K562 (cell line): ENCODE results near the gene HGS. TPM values are rescaled to one million over a fixed set of nuclear protein-coding genes. Genes with fewer than 3 reads are reported as not detected.

Experiments used
- ATAC-seq: fragments of 200-7000 bp; cut with Tn5 transposase; 3 replicates; pipeline ENCODE4 v1.9.1; 2020; ENCODE audit warnings: moderate library complexity
- BruUV-seq: library from RNA; stranded (reverse); fragments of 400-500 nt; replicated peaks from 2 replicates; lab custom pipeline; 2021; lab: Mats Ljungman, UMichigan
- CTCF ChIA-PET: fragments of 300-600 bp; formaldehyde crosslinking; extraction: SDS; loops from one replicate; lab custom pipeline; 2021; ENCODE audit warnings: low intra/inter-chr PET ratio; lab: Yijun Ruan, JAX
- POLR2A ChIA-PET: fragments of 300-600, 350-650 bp; sonication (Branson Sonifier 250); formaldehyde crosslinking; extraction: SDS; loops from one replicate; lab custom pipeline; 2021; ENCODE audit warnings: antibody characterized with exemption, inconsistent platforms; lab: Yijun Ruan, JAX
- DNase-seq, 4 experiments: peaks; one replicate each; pipeline versions ENCODE4 v3.0.0 to v3.0.0-alpha.2; 2011 to 2018; ENCODE audit warnings: low spot score in 3 of 4, mixed read lengths in 3 of 4; ENCODE audit errors: extremely low read depth in 1 of 4
- FAIRE-seq: peaks from 2 replicates; lab custom pipeline; 2011; peaks lifted over from hg19 to GRCh38; lab: Jason Lieb, UNC
- H2AFZ ChIP-seq: 2 replicates; pipeline ENCODE4 v1.6.0; 2011; ENCODE audit warnings: low read depth, low read length, control low read depth, inconsistent platforms
- H3K27ac ChIP-seq: fragments of 200-600 bp; 3 replicates; pipeline ENCODE4 v1.8.0; 2011; ENCODE audit warnings: low read depth, mild to moderate bottlenecking, control low read depth, inconsistent platforms, low read length, moderate library complexity, mixed read lengths; ENCODE audit errors: extremely low read depth
- H3K27me3 ChIP-seq, 2 experiments: fragments of 300-600 bp in 1 of 2; 2 replicates in 1 of 2; 3 replicates in 1 of 2; pipeline versions ENCODE4 v1.6.0 to v1.8.0; 2011; ENCODE audit warnings: inconsistent platforms in 2 of 2, low read length in 2 of 2, mild to moderate bottlenecking in 1 of 2, mixed read lengths in 1 of 2, moderate library complexity in 1 of 2; ENCODE audit not compliant: control insufficient read depth in 2 of 2, insufficient read depth in 2 of 2
- H3K36me3 ChIP-seq: fragments of 300-600 bp; 3 replicates; pipeline ENCODE4 v1.8.0; 2011; ENCODE audit warnings: mild to moderate bottlenecking, low read length, inconsistent platforms; ENCODE audit not compliant: control insufficient read depth, insufficient read depth
- H3K4me1 ChIP-seq, 2 experiments: fragments of 200-600 bp in 1 of 2; replicated peaks in 1 of 2; 2 replicates in 1 of 2; 3 replicates in 1 of 2; pipeline versions ENCODE4 v1.5.1 to v1.8.0; 2011; ENCODE audit warnings: inconsistent platforms in 2 of 2, low read length in 2 of 2, mild to moderate bottlenecking in 1 of 2, mixed read lengths in 1 of 2, moderate library complexity in 1 of 2; ENCODE audit not compliant: control insufficient read depth in 2 of 2, insufficient read depth in 2 of 2
- H3K4me2 ChIP-seq: 2 replicates; pipeline ENCODE4 v1.6.1; 2011; ENCODE audit warnings: low read length, control low read depth, inconsistent platforms, mixed read lengths; ENCODE audit not compliant: insufficient read depth
- H3K4me3 ChIP-seq: fragments of 200-600 bp; sonication (generic), shearing (Covaris generic); 2 replicates; pipeline ENCODE4 v1.5.1; 2016; ENCODE audit warnings: control low read depth, inconsistent platforms
- H3K79me2 ChIP-seq: fragments of 200-600 bp; 3 replicates; pipeline ENCODE4 v1.8.0; 2011; ENCODE audit warnings: low read length, inconsistent platforms; ENCODE audit not compliant: control insufficient read depth, insufficient read depth
- H3K9ac ChIP-seq, 2 experiments: 2 replicates each; pipeline versions ENCODE4 v1.6.0 to v1.6.1; 2011; ENCODE audit warnings: low read depth in 2 of 2, low read length in 2 of 2, control low read depth in 1 of 2, inconsistent platforms in 1 of 2, mild to moderate bottlenecking in 1 of 2, mixed read lengths in 1 of 2; ENCODE audit not compliant: insufficient read depth in 1 of 2
- H3K9me1 ChIP-seq: one replicate; pipeline ENCODE4 v1.6.0; 2011; ENCODE audit warnings: inconsistent platforms, mild to moderate bottlenecking, low read length, moderate library complexity; ENCODE audit not compliant: control insufficient read depth, insufficient read depth
- H3K9me3 ChIP-seq: replicated peaks from 2 replicates; pipeline ENCODE4 v1.5.1; 2011; ENCODE audit warnings: low read depth, low read length, inconsistent platforms; ENCODE audit not compliant: control insufficient read depth, insufficient read depth
- H4K20me1 ChIP-seq: replicated peaks from 2 replicates; pipeline ENCODE4 v1.6.1; 2011; ENCODE audit warnings: low read length, inconsistent platforms, mixed read lengths; ENCODE audit not compliant: control insufficient read depth, insufficient read depth
- FOXJ3 ChIP-seq: sonication (generic); formaldehyde crosslinking; IDR thresholded peaks from 2 replicates; pipeline ENCODE4 v1.4.0; 2020; ENCODE audit warnings: mild to moderate bottlenecking, missing genetic modification reagents
- HCFC1 ChIP-seq: IDR thresholded peaks from 2 replicates; pipeline ENCODE4 v1.6.1; 2012; ENCODE audit warnings: low read depth, low read length, improper control_type of control experiment
- ZBTB33 ChIP-seq: sonication (generic); formaldehyde crosslinking; IDR thresholded peaks from 2 replicates; pipeline ENCODE4 v1.8.1; 2023; ENCODE audit warnings: mild to moderate bottlenecking, missing genetic modification reagents
- ZHX1 ChIP-seq: fragments of 150-350 bp; conservative IDR thresholded peaks from 2 replicates; pipeline ENCODE4 v1.6.1; 2014; ENCODE audit warnings: low read length
- WGBS: fragments of 100-300 bp; shearing (Covaris generic); methylation state at CpG from one replicate; pipeline ENCODE4 v1.1.6; 2016; ENCODE audit warnings: low coverage, mixed read lengths; ENCODE audit not compliant: insufficient coverage; ENCODE audit errors: missing lambda C conversion rate; 5-methylcytosine and 5-hydroxymethylcytosine counted together
- in situ Hi-C: fragments of 300-500 bp; cut with MboI; formaldehyde crosslinking; loops from 4 replicates; pipeline ENCODE4 v1.15.0; 2018; ENCODE audit warnings: inconsistent platforms, mixed read lengths
- intact Hi-C: fragments of 100-400 bp; cut with micrococcal nuclease; formaldehyde crosslinking; loops from 2 replicates; pipeline ENCODE4 v1.14.2; 2022
- polyA plus RNA-seq, 8 experiments: library from polyadenylated mRNA; depleted of rRNA in 4 of 8; stranded (reverse) in 5 of 8; unstranded in 3 of 8; fragments of >200 nt; fragmentation: Nextera tagmentation in 2 of 8; fragmentation: Illumina TruSeq in 1 of 8; extraction: Ambion mirVana in 2 of 8; extraction: Trizol in 1 of 8; gene quantifications; 2 replicates each; pipeline versions ENCODE4 v1.2.1 to v1.2.3, GENCODE V29; 2011 to 2014; ENCODE audit warnings: inconsistent platforms in 1 of 8, missing spikeins in 1 of 8
- total RNA-seq, 7 experiments: library from RNA; depleted of rRNA in 6 of 7; stranded (reverse); fragments of >200 nt in 6 of 7; fragmentation: Illumina TruSeq in 2 of 7; extraction: Trizol in 2 of 7; gene quantifications; 2 replicates each; pipeline versions ENCODE4 v1.2.1 to v1.2.3, GENCODE V29; 2011 to 2021; ENCODE audit warnings: low replicate concordance in 1 of 7

The HGS gene
- total and polyA plus RNA-seq, 9 of the 15 experiments (the other 6 are each of a cell fraction or from before 2014, with no cell fraction given) = 3.9 to 176 (median 77.1) TPM

GRCh38 chr17:81705518-81706231 lies 21.9 kb downstream of the HGS start (continued):
- TF ChIP-seq ZHX1 (no peak), FOXJ3 (no peak)

GRCh38 chr17:81706232-81706611 lies 22.4 kb downstream of the HGS start:
- ChIA-PET CTCF (no interaction called here), POLR2A (interaction anchor here (0.6 to 1.6 kb wide), 3 partner anchors 14 to 38 kb away, joined by 3 to 4 read pairs (median 3); no protein-coding TSS in a partner anchor)
- H3K36me3 ChIP-seq = peaks cover 63% of the 10 kb centered on the region
- in situ Hi-C loops (no loop called here), intact Hi-C loops (no loop called here)
- ATAC-seq (no peak), DNase-seq (no peak), FAIRE-seq (no peak)
- peak overlapping the region in 1 of 2 experiments; percentile 24; a peak in 1 of 4 replicates for H3K9ac ChIP-seq
- no peak overlapping the region for H3K4me2 ChIP-seq
- no peak overlapping the region for H3K4me3 ChIP-seq
- 98% methylated on average over 17 of the region's 17 CpGs for WGBS
- peaks cover 53% of the 10 kb centered on the region for H3K79me2 ChIP-seq
- BruUV-seq = no TSS peak
- H3K9me1 ChIP-seq = peaks cover 2% of the 10 kb centered on the region
- no peaks in the 10 kb centered on the region for H3K9me3 ChIP-seq
- H2AFZ ChIP-seq = no peak overlapping the region
- no peaks in the 10 kb centered on the region for H3K27me3 ChIP-seq
- H3K27ac ChIP-seq = no peak overlapping the region
- peak; percentile 82 for TF ChIP-seq ZBTB33 (CRISPR knock-in tag)
- TF ChIP-seq HCFC1 = no peak
- H4K20me1 ChIP-seq = peaks cover 11% of the 10 kb centered on the region
- H3K4me1 ChIP-seq = peaks cover 18 to 72% of the 10 kb centered on the region in 2 experiments
